ENCODE data around the gene GALR2.
"Not testable (repeated sequence)": the region's sequence is repeated elsewhere in the genome, so short reads cannot be mapped to it uniquely, and the experiment has no call there.

GRCh38 chr17:76044475-76045007 is 30.0 kb upstream of the GALR2 start:
- TF ChIP-seq CTCF (IDR thresholded peaks at IDR 0.05; ENCODE audit: low read length); EZH2 (IDR thresholded peaks at IDR 0.05; ENCODE audit: borderline replicate concordance, low read length): not testable (repeated sequence)
